IMR-90 (cell line): ENCODE results near the gene E2F3. TPM values are rescaled to one million over a fixed set of nuclear protein-coding genes. Genes with fewer than 3 reads are reported as not detected.

Experiments used
- ATAC-seq: fragments of 200-7000 bp; cut with Tn5 transposase; 2 replicates; pipeline ENCODE4 v1.9.1; 2020; ENCODE audit warnings: low read depth, mild to moderate bottlenecking, moderate library complexity
- Bru-seq: library from RNA; stranded (reverse); fragments of 400-500 nt; gene quantifications from one replicate; lab custom pipeline; 2021; lab: Mats Ljungman, UMichigan
- BruChase-seq, 2 experiments: library from RNA; stranded (reverse); fragments of 400-500 nt; gene quantifications; one replicate each; lab custom pipeline; 2021; lab: Mats Ljungman, UMichigan
- BruUV-seq: library from RNA; stranded (reverse); fragments of 400-500 nt; replicated peaks from 2 replicates; lab custom pipeline; 2021; lab: Mats Ljungman, UMichigan
- CTCF ChIA-PET: fragments of 300-600 bp; formaldehyde crosslinking; extraction: SDS; loops from one replicate; lab custom pipeline; 2021; ENCODE audit warnings: antibody characterized with exemption; lab: Yijun Ruan, JAX
- POLR2A ChIA-PET: fragments of 300-600 bp; sonication (Branson Sonifier 250); formaldehyde crosslinking; loops from one replicate; lab custom pipeline; 2022; ENCODE audit warnings: antibody characterized with exemption; ENCODE audit not compliant: unreplicated experiment; lab: Charles Lee
- DNase-seq: peaks from one replicate; pipeline ENCODE4 v3.0.0; 2013
- H2AFZ ChIP-seq: replicated peaks from 2 replicates; pipeline ENCODE3; 2013; ENCODE audit warnings: low read length, mild to moderate bottlenecking; ENCODE audit not compliant: poor library complexity
- H2AK5ac ChIP-seq: 2 replicates; pipeline ENCODE4 v1.6.1; 2013; ENCODE audit warnings: low read depth, low read length, inconsistent platforms
- H2AK9ac ChIP-seq: replicated peaks from 2 replicates; pipeline ENCODE3; 2013; ENCODE audit warnings: mild to moderate bottlenecking, low read depth, low read length, moderate library complexity; ENCODE audit not compliant: poor library complexity
- H2BK120ac ChIP-seq: 2 replicates; pipeline ENCODE4 v1.6.1; 2013; ENCODE audit warnings: low read depth, low read length, inconsistent platforms
- H2BK15ac ChIP-seq: 3 replicates; pipeline ENCODE4 v1.6.1; 2013; ENCODE audit warnings: low read depth, low read length, inconsistent platforms
- H2BK20ac ChIP-seq: 2 replicates; pipeline ENCODE4 v1.6.1; 2013; ENCODE audit warnings: low read depth, mild to moderate bottlenecking, inconsistent platforms, low read length, moderate library complexity
- H2BK5ac ChIP-seq: 2 replicates; pipeline ENCODE4 v1.6.1; 2013; ENCODE audit warnings: mild to moderate bottlenecking, low read depth, low read length, inconsistent platforms; ENCODE audit not compliant: poor library complexity, severe bottlenecking
- H3K14ac ChIP-seq: replicated peaks from 2 replicates; pipeline ENCODE4 v1.6.1; 2013; ENCODE audit warnings: low read depth, low read length, inconsistent platforms
- H3K18ac ChIP-seq: 2 replicates; pipeline ENCODE4 v1.6.1; 2013; ENCODE audit warnings: low read depth, low read length, control low read depth
- H3K23ac ChIP-seq: 2 replicates; pipeline ENCODE4 v1.6.1; 2013; ENCODE audit warnings: low read depth, low read length, inconsistent platforms
- H3K27ac ChIP-seq: 2 replicates; pipeline ENCODE4 v1.5.1; 2013; ENCODE audit warnings: mild to moderate bottlenecking, control low read depth, low read length; ENCODE audit not compliant: insufficient read depth
- H3K27me3 ChIP-seq: 2 replicates; pipeline ENCODE4 v1.6.1; 2013; ENCODE audit warnings: low read length; ENCODE audit not compliant: control insufficient read depth, insufficient read depth
- H3K36me3 ChIP-seq: 2 replicates; pipeline ENCODE4 v1.6.1; 2013; ENCODE audit warnings: low read length, mixed read lengths; ENCODE audit not compliant: control insufficient read depth, insufficient read depth
- H3K4ac ChIP-seq: 2 replicates; pipeline ENCODE4 v1.6.1; 2013; ENCODE audit warnings: low read depth, low read length, inconsistent platforms
- H3K4me1 ChIP-seq: 2 replicates; pipeline ENCODE4 v1.6.1; 2013; ENCODE audit warnings: low read length, mixed read lengths; ENCODE audit not compliant: control insufficient read depth, insufficient read depth
- H3K4me2 ChIP-seq: 2 replicates; pipeline ENCODE4 v1.6.1; 2013; ENCODE audit warnings: low read depth, mild to moderate bottlenecking, control low read depth, low read length, moderate library complexity
- H3K4me3 ChIP-seq: 2 replicates; pipeline ENCODE4 v1.5.1; 2013; ENCODE audit warnings: low read depth, mild to moderate bottlenecking, control low read depth, low read length, moderate library complexity; ENCODE audit not compliant: insufficient read depth
- H3K56ac ChIP-seq: 2 replicates; pipeline ENCODE4 v1.6.1; 2013; ENCODE audit warnings: low read length, inconsistent platforms; ENCODE audit not compliant: insufficient read depth; ENCODE audit errors: extremely low read depth
- H3K79me1 ChIP-seq, 2 experiments: 2 replicates each; pipeline ENCODE4 v1.6.1; 2013; ENCODE audit warnings: low read length in 2 of 2, inconsistent platforms in 1 of 2, low read depth in 1 of 2
- H3K9ac ChIP-seq: 2 replicates; pipeline ENCODE4 v1.6.1; 2013; ENCODE audit warnings: low read depth, low read length, control low read depth
- H3K9me1 ChIP-seq: 2 replicates; pipeline ENCODE4 v1.6.1; 2013; ENCODE audit warnings: low read length, inconsistent platforms; ENCODE audit not compliant: insufficient read depth
- H3K9me3 ChIP-seq: 2 replicates; pipeline ENCODE4 v1.6.1; 2013; ENCODE audit warnings: low read length; ENCODE audit not compliant: control insufficient read depth, insufficient read depth
- H4K20me1 ChIP-seq: 2 replicates; pipeline ENCODE4 v1.6.1; 2013; ENCODE audit warnings: low read length, inconsistent platforms; ENCODE audit not compliant: insufficient read depth
- H4K5ac ChIP-seq: 2 replicates; pipeline ENCODE4 v1.6.1; 2013; ENCODE audit warnings: mild to moderate bottlenecking, low read depth, low read length, control low read depth
- H4K8ac ChIP-seq, 2 experiments: 2 replicates each; pipeline ENCODE4 v1.6.1; 2013; ENCODE audit warnings: low read depth in 2 of 2, low read length in 2 of 2, control low read depth in 1 of 2, inconsistent platforms in 1 of 2
- H4K91ac ChIP-seq: 2 replicates; pipeline ENCODE4 v1.6.1; 2013; ENCODE audit warnings: low read depth, low read length, inconsistent platforms; ENCODE audit not compliant: insufficient read depth
- CHD1 ChIP-seq: IDR thresholded peaks from 2 replicates; pipeline ENCODE4 v1.6.1; 2012; ENCODE audit warnings: low read depth, low read length, improper control_type of control experiment
- MAZ ChIP-seq: IDR thresholded peaks from 2 replicates; pipeline ENCODE4 v1.6.1; 2012; ENCODE audit warnings: low read depth, mild to moderate bottlenecking, low read length, improper control_type of control experiment, moderate library complexity, borderline replicate concordance
- MXI1 ChIP-seq: IDR thresholded peaks from 2 replicates; pipeline ENCODE4 v1.6.1; 2012; ENCODE audit warnings: low read depth, mild to moderate bottlenecking, low read length, moderate library complexity, borderline replicate concordance
- POLR2A ChIP-seq: IDR thresholded peaks from 2 replicates; pipeline ENCODE4 v1.6.1; 2012; ENCODE audit warnings: mild to moderate bottlenecking, low read depth, low read length
- RCOR1 ChIP-seq: IDR thresholded peaks from 2 replicates; pipeline ENCODE4 v1.6.1; 2012; ENCODE audit warnings: mild to moderate bottlenecking, low read length, improper control_type of control experiment; ENCODE audit not compliant: insufficient replicate concordance
- SMC3 ChIP-seq: fragments of 150-350 bp; IDR thresholded peaks from 2 replicates; pipeline ENCODE4 v1.6.1; 2016; ENCODE audit warnings: low read depth, mild to moderate bottlenecking, antibody characterized with exemption, low read length, moderate library complexity
- WGBS, 2 experiments: methylation state at CpG; one replicate each; pipeline versions ENCODE4 v1.1.5 to v1.1.7; 2013; ENCODE audit warnings: missing lambda C conversion rate in 2 of 2; ENCODE audit not compliant: insufficient read length in 1 of 2; ENCODE audit errors: extremely low coverage in 2 of 2; 5-methylcytosine and 5-hydroxymethylcytosine counted together
- dilution Hi-C: fragments of 300-500 bp; cut with HindIII; formaldehyde crosslinking; loops from one replicate; pipeline ENCODE4 v1.14.3; 2018; ENCODE audit warnings: low sequenced_read_pairs; ENCODE audit not compliant: unreplicated experiment
- in situ Hi-C: fragments of 300-500 bp; cut with MboI; formaldehyde crosslinking; loops from 3 replicates; pipeline ENCODE4 v1.14.3; 2019; ENCODE audit warnings: low sequenced_read_pairs, inconsistent platforms, mixed read lengths
- intact Hi-C: fragments of 100-400 bp; cut with micrococcal nuclease; formaldehyde crosslinking; loops from 2 replicates; pipeline ENCODE4 v1.10.0; 2022
- long read RNA-seq: library from polyadenylated mRNA; unstranded; transcript quantifications from one replicate; pipeline ENCODE4 v2.0.0, GENCODE V29; 2021; ENCODE audit not compliant: unreplicated experiment
- polyA plus RNA-seq, 3 experiments: library from polyadenylated mRNA; depleted of rRNA; stranded (reverse); fragments of >200 nt; gene quantifications; 2 replicates each; pipeline ENCODE4 v1.2.3, GENCODE V29; 2012; ENCODE audit warnings: low replicate concordance in 1 of 3
- total RNA-seq: library from RNA; depleted of rRNA; stranded (reverse); fragments of >200 nt; gene quantifications from 2 replicates; pipeline ENCODE4 v1.2.3, GENCODE V29; 2012; rRNA removed

Gene E2F3
- total RNA-seq (2.3 and 3.3 TPM in 2 replicates), polyA plus RNA-seq (2012; rRNA removed) (7.5 and 8.2 TPM in 2 replicates), Bru-seq, nascent RNA (percentile 95 among the genes with signal in this experiment), BruChase-seq, experiment 1, labeled RNA remaining after a 6-hour chase (percentile 88 among the genes with signal in this experiment), BruChase-seq, experiment 2, labeled RNA remaining after a 2-hour chase (percentile 90 among the genes with signal in this experiment)
- 2.1 and 4.1 TPM in 2 replicates for polyA plus RNA-seq (2012; cell fraction: cytosol; rRNA removed)
- 6.2 and 23.5 TPM in 2 replicates for polyA plus RNA-seq (2012; cell fraction: nucleus; rRNA removed; ENCODE audit: low replicate concordance)
- long read RNA-seq, partial matches to known transcripts: 0 of 9 reads
- long read RNA-seq, other reads (novel, unspliced or antisense): 9 of 9 reads

GRCh38 chr6:20401205-20402091 lies at the start of gene E2F3:
Gene E2F3, plus strand, starts transcription at chr6:20401879. Its CDS starts 354 bp downstream, at chr6:20402233.
- dilution Hi-C loops (no loop called here), in situ Hi-C loops (loop anchor here (10.0 kb wide), 1 partner anchor 123 kb away; no protein-coding TSS in a partner anchor), intact Hi-C loops (loop anchor here (2.0 to 5.0 kb wide), 5 partner anchors 111 to 1186 kb away; partner anchors contain the start of gene MBOAT1)
- Histone ChIP-seq H4K5ac (no peak within 1 kb of the TSS), H2BK120ac (peak within 1 kb of the TSS; percentile 32; the same call in 1 of the 2 replicates), H3K4me2 (peak within 1 kb of the TSS; percentile 78), H2AFZ (peak within 1 kb of the TSS; percentile 87), H3K23ac (peak within 1 kb of the TSS; percentile 74), H2BK20ac (no peak within 1 kb of the TSS), H3K36me3 (no peaks in the 10 kb centered on the region), H4K8ac (peak within 1 kb of the TSS; percentile 46 to 56; a peak in 2 of 4 replicates), H3K56ac (peak within 1 kb of the TSS; percentile 49), H2BK15ac (no peak within 1 kb of the TSS), H2AK9ac (peak within 1 kb of the TSS; percentile 91), H3K4me3 (peak within 1 kb of the TSS; percentile 86), H3K18ac (no peak within 1 kb of the TSS; the same call in 1 of the 2 replicates), H3K14ac (peak within 1 kb of the TSS; percentile 16; the same call in 1 of the 2 replicates), H2BK5ac (peak within 1 kb of the TSS; percentile 85), H3K4ac (peak within 1 kb of the TSS; percentile 69), H3K9me3 (no peaks in the 10 kb centered on the region), H3K79me1 (peaks cover 0 to 6% of the 10 kb centered on the region in 2 experiments; a peak in 2 of 4 replicates), H4K91ac (peak within 1 kb of the TSS; percentile 1; the same call in 1 of the 2 replicates), H3K9me1 (peaks cover under 1% of the 10 kb centered on the region; the same call in 1 of the 2 replicates), H4K20me1 (peaks cover under 1% of the 10 kb centered on the region; the same call in 1 of the 2 replicates), H2AK5ac (0 out of 2 replicates have a peak within 1 kb of the TSS, but pooled peaks have one; percentile 27), H3K9ac (peak within 1 kb of the TSS; percentile 75), H3K4me1 (no peaks in the 10 kb centered on the region), H3K27me3 (no peaks in the 10 kb centered on the region), H3K27ac (peak within 1 kb of the TSS; percentile 84)
- CTCF ChIA-PET: no interaction called here
- ATAC-seq (peak; percentile 83), DNase-seq (peak; percentile 100)
- TF ChIP-seq RCOR1: peak; percentile 14
- TF ChIP-seq SMC3: no peak
- TF ChIP-seq MXI1: peak; percentile 92
- peak; percentile 83 for TF ChIP-seq POLR2A
- TF ChIP-seq MAZ: 0 out of 2 replicates have a peak, but pooled peaks have one; percentile 8
- no peak for TF ChIP-seq CHD1
- POLR2A ChIA-PET: no interaction called here
- no TSS peak for BruUV-seq
- WGBS, 2 experiments: 1% methylated on average over 17 of the region's 63 CpGs; no CpG with 5 or more reads in 1 of the 2 experiments
